Heart right ventricle (tissue), 16 donors: ENCODE results near the gene PNMA6E. TPM values are rescaled to one million over a fixed set of nuclear protein-coding genes. Genes with fewer than 3 reads are reported as not detected.
"Not testable (repeated sequence)": the region's sequence is repeated elsewhere in the genome, so short reads cannot be mapped to it uniquely, and the experiment has no call there.

ENCODE experiments used
- ATAC-seq, 8 donors: fragments of 200-7000 bp; cut with Tn5 transposase; one replicate each; pipeline ENCODE4 v1.9.1; 2020; ENCODE audit warnings: mild to moderate bottlenecking in 8 of 8, moderate library complexity in 8 of 8, moderate number of reproducible peaks in 1 of 8
- DNase-seq, 2 donors: peaks; one replicate each; pipeline ENCODE4 v3.0.0-alpha.2; 2020
- H3K27ac ChIP-seq, 10 donors: fragments of 200-600 bp; sonication (generic) in 2 of 10; one replicate each; pipeline versions ENCODE4 v1.5.0 to v1.8.0; 2020 to 2022; ENCODE audit warnings: mild to moderate bottlenecking in 3 of 10
- H3K27me3 ChIP-seq, 7 donors: fragments of 200-600 bp; one replicate each; pipeline ENCODE4 v1.8.0; 2021 to 2022; ENCODE audit warnings: mild to moderate bottlenecking in 2 of 7
- H3K36me3 ChIP-seq, 9 donors: fragments of 200-600 bp; sonication (generic) in 1 of 9; one replicate each; pipeline versions ENCODE4 v1.5.0 to v1.8.0; 2020 to 2022; ENCODE audit warnings: mild to moderate bottlenecking in 2 of 9
- H3K4me1 ChIP-seq, 9 donors: fragments of 200-600 bp; sonication (generic) in 1 of 9; one replicate each; pipeline versions ENCODE4 v1.5.0 to v1.8.0; 2020 to 2022; ENCODE audit warnings: mild to moderate bottlenecking in 4 of 9
- H3K4me3 ChIP-seq, 10 donors: fragments of 200-600 bp; sonication (generic) in 2 of 10; one replicate each; pipeline versions ENCODE4 v1.5.0 to v1.8.0; 2020 to 2022; ENCODE audit warnings: mild to moderate bottlenecking in 7 of 10, moderate library complexity in 2 of 10
- H3K9me3 ChIP-seq, 11 donors: fragments of 200-600 bp in 10 of 11; sonication (generic) in 2 of 11; one replicate each; pipeline versions ENCODE4 v1.5.0 to v1.8.0; 2013 to 2022; ENCODE audit warnings: mild to moderate bottlenecking in 2 of 11, control low read depth in 1 of 11, moderate library complexity in 1 of 11
- CTCF ChIP-seq, 9 donors: fragments of 200-600 bp; sonication (generic) in 2 of 9; IDR thresholded peaks; one replicate each; pipeline versions ENCODE4 v1.5.0 to v1.8.0; 2021 to 2022; ENCODE audit warnings: antibody characterized with exemption in 9 of 9, mild to moderate bottlenecking in 5 of 9, moderate library complexity in 1 of 9
- WGBS, 2 donors: extraction: QIAGEN DNeasy Blood & Tissue Kit; methylation state at CpG; one replicate each; pipeline ENCODE4 v1.1.7; 2013; ENCODE audit warnings: inconsistent platforms in 1 of 2; 5-methylcytosine and 5-hydroxymethylcytosine counted together
- intact Hi-C, 10 donors: fragments of 100-400 bp; cut with DNase I; formaldehyde crosslinking; loops; one replicate each; pipeline versions ENCODE4 v1.11.1 to v1.14.2; 2022
- polyA plus RNA-seq, 2 donors: library from polyadenylated mRNA; stranded (reverse); fragments of 200-250 nt; gene quantifications; one replicate each; pipeline ENCODE4 v1.2.3, GENCODE V29; 2013
- total RNA-seq, 10 donors: library from RNA; stranded (reverse); fragmentation: NEBNext Ultra II Directional in 3 of 10; extraction: Animal tissue kit (Norgen Biotek cat#: 25700) in 3 of 10; gene quantifications; one replicate each; pipeline versions ENCODE4 v1.2.1 to v1.2.4, GENCODE V29; 2021 to 2023
- donor health status: Arrhythmogenic right ventricular cardiomyopathy.
- donor health status: ischemic (EF 13 %, LVEDD 7.1; RV severe dilation, severe dysfunction).
- donor health status: healthy with polysubstance abuse.
- donor health status: DM: no; HTN: yes; CAD: no.
- donor health status: DM: no; HTN: no; CAD: no.
- donor health status: ischemic (EF 25% LVEDD 6.9; RV normal size, moderate dysfunction).
- donor health status: ischemic (EF 25% LVEDD 5.7; RV mildly dilated, moderate dysfunction).
- donor health status: healthy.
- donor health status: DM: yes; HTN: yes; CAD: no.
- donor health status: Ischemic cardiomyopathy.
- donor health status: ischemic (EF 35%, LVEDD 5.7; RV mildly dilated, moderate dysfunction).
- donor health status: nonischemic (EF 11% LVEDD 7.7; RV severe dilation, severe dysfunction).
- donor health status: DM: yes; HTN: yes; CAD: no.
- donor health status: PGD.
- donor health status: ischemic (EF 29% LVEDD 5.4; RV normal size, mild dysfunction).
- donor health status: nonischemic (EF 23%, LVEDD 6.1; RV moderate dilation, normal function).

PNMA6E gene
- total and polyA plus RNA-seq, 12 donors, result not detected

DNA sequence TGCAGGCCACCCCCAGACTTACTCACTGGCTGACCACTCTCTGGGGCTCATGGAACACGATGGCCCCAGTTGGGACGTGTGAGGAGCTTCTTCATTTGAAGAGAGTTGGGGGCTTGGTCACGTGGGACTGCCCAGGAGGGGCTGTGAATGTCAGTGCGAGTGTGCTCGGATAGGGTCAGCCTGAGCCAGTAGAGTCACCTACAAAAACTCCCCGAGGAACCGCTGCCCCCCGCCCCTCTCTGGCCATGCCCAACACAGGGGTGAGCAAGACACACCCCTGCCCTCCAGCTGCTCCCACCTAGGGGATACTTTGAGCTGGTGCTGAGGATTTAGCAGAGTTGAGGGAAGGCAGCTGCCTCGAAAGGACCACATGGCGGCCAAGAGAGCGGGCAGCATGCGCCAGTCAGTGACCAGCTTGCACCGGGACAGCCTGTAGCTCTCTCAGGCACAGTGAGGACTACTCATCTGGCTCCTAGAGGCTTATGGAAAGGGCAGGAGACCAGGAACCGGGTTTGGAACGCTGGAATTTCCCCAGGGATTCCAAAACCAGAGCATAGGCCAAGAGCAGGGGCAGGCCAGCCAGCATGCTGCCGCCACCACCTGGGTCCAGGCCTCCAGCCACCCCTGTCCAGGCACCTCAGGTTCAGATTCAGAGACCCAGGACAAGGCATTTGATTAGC lies 8.4 kb downstream of the PNMA6E start:
- DNase-seq (no peak), ATAC-seq (no peak)

GRCh38 chrX:153389460-153389768 lies 11.7 kb downstream of the PNMA6E start:
- not testable (repeated sequence) for H3K36me3 ChIP-seq, ATAC-seq

More for the DNA sequence above, 8.4 kb downstream of the PNMA6E start:
- intact Hi-C loops, result loop anchor here in 1 of 10 donors (10.0 kb wide), 1 partner anchor 112 kb away; no protein-coding TSS in a partner anchor
- no peaks in the 10 kb centered on the region for H3K36me3 ChIP-seq
- 83 to 93% methylated on average over 16 of the region's 16 CpGs for WGBS, 2 donors
- no peak overlapping the region for H3K4me3 ChIP-seq
- no peaks in the 10 kb centered on the region for H3K4me1 ChIP-seq
- H3K27me3 ChIP-seq, result no peaks in the 10 kb centered on the region
- no peaks in the 10 kb centered on the region for H3K9me3 ChIP-seq
- TF ChIP-seq CTCF (IDR thresholded peaks at IDR 0.05), result no peak
- H3K27ac ChIP-seq, result no peak overlapping the region

DNA sequence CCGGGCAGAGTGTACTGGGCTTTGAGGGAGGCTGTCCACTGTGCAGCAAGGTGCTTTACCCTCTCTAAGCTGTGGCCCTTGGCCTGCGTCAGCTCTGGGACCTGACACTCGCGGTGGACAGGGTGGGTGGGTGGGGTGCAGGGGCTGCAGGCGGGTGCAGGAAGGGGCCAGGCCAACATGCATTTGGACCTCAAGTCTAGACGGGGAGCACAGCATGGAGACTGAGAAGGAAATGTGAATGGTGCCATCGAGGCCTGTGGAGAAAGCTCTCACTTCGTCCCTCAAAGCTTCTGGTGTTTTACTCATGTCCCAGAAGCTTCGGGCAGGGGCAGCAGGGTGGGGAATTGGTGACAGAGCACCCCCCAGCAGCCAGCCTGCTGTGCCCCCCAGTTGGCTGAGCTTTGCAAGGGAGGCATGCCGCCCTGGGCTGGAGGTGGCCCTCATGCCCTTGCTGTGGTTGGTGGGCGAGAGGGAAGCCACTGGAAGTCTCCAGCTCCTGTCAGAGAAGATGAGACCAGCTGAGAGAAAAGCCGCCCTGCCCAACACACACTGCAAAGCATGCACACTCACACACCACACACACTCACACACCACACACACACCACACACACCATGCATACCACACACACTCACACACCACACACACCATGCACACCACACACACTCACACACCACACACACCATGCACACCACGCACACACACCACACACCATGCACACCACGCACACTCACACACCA lies 12.3 kb downstream of the PNMA6E start:
- no peak for DNase-seq
- no peak for TF ChIP-seq CTCF (IDR thresholded peaks at IDR 0.05)

More at GRCh38 chrX:153389460-153389768, 11.7 kb downstream of the PNMA6E start:
- DNase-seq, H3K27me3 ChIP-seq, H3K27ac ChIP-seq, H3K9me3 ChIP-seq, H3K4me1 ChIP-seq, H3K4me3 ChIP-seq: not testable (repeated sequence)
- 98% methylated on average over 6 of the region's 6 CpGs for WGBS, 2 donors
- intact Hi-C loops, result loop anchor here in 1 of 10 donors (10.0 kb wide), 2 partner anchors 65 to 305 kb away; partner anchors contain the start of gene PNMA6F

DNA sequence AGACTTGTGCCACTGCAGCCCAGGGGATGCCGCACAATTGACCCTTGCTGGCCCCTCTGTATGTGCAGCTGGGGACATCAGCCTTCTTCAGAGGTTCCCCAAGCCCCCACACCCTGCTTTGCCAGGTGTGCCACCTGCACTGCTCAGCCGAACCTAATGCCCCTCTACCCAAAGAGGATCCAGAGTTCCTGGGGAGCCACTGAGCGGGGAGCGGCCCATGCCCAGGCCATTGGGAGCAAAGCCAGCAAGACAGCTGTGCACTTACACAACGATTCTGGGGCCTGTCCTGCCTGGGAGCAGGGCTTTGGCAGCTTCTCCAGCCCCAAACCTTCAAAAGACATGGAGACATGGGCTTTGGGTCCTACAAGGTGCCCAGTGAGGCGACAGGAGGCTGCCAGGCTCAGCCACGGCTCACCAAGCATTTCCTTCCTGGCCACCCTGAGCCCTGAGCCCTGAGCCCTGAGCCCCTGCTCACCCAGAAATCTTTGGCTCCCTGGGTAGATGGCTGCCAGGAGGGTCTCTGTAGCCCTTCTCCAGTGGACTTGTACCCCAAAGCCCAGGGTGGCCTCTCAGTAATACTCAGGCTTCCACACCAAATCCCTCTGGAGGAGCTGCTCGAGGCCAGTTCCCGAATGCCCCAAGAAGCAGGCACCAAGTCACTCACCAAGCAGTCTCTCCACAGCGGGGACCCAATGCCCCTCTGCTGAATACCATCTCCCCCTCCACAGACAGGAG lies 13.0 kb downstream of the PNMA6E start:
- Histone ChIP-seq H3K4me3 (no peak overlapping the region), H3K36me3 (no peaks in the 10 kb centered on the region), H3K27ac (no peak overlapping the region), H3K27me3 (no peaks in the 10 kb centered on the region), H3K4me1 (no peaks in the 10 kb centered on the region), H3K9me3 (no peaks in the 10 kb centered on the region)
- DNase-seq, result no peak
- intact Hi-C loops, result loop anchor here in 1 of 10 donors (10.0 kb wide), 2 partner anchors 63 to 303 kb away; partner anchors contain the start of gene PNMA6F
- no peak for ATAC-seq
- TF ChIP-seq CTCF (IDR thresholded peaks at IDR 0.05), result no peak
- WGBS, 2 donors, result 84 to 87% methylated on average over 10 of the region's 10 CpGs

More for the DNA sequence above, 12.3 kb downstream of the PNMA6E start:
- H3K36me3 ChIP-seq, result no peaks in the 10 kb centered on the region
- no peak overlapping the region for H3K27ac ChIP-seq
- WGBS, 2 donors, result 81 to 90% methylated on average over 7 to 14 of the region's 14 CpGs
- H3K4me3 ChIP-seq, result no peak overlapping the region
- intact Hi-C loops, result loop anchor here in 1 of 10 donors (10.0 kb wide), 2 partner anchors 64 to 304 kb away; partner anchors contain the start of gene PNMA6F
- no peaks in the 10 kb centered on the region for H3K27me3 ChIP-seq
- H3K4me1 ChIP-seq, result no peaks in the 10 kb centered on the region
- no peaks in the 10 kb centered on the region for H3K9me3 ChIP-seq
- no peak for ATAC-seq
